Measurements from ENCODE around the gene UCP3.
A peak's percentile ranks its signal among the peaks of the same experiment; 100 is the strongest.
"Not testable (repeated sequence)": the region's sequence is repeated elsewhere in the genome, so short reads cannot be mapped to it uniquely, and the experiment has no call there.

Gene UCP3

DNA sequence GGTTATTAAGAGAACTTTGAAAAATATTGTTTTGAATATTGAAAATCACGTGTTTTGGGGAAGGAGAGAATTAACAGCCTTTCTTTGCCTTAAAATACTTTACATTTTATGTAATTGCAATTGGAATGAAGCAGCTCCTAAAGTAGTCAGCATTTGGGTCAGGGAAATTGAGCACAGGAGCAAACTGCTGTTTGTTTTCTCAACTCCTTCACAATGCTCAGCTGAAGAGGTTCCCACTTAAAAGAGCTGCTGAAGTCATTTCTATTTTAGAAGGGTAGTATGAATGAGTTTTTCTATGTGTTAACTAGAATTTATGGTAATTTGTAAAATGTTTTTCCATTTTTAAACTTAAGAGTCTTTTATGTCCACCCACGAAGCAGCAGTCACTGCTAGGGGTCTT lies 18.2 kb downstream of the UCP3 start:
- Histone ChIP-seq H2AK5ac (ENCODE audit: low read length) (no peak overlapping the region), H4K91ac (ENCODE audit: low read depth, low read length) (no peak overlapping the region), H2BK5ac (ENCODE audit: low read depth, low read length, poor library complexity) (no peak overlapping the region), H3K14ac (ENCODE audit: low read length) (no peak overlapping the region), H3K18ac (ENCODE audit: low read length) (no peak overlapping the region), H3K4ac (ENCODE audit: low read depth, low read length) (no peak overlapping the region), H2BK12ac (ENCODE audit: low read length) (no peak overlapping the region), H3K4me2 (ENCODE audit: low read length) (no peak overlapping the region), H3K27ac (ENCODE audit: low read depth, low read length) (no peak overlapping the region), H3K9me3 (ENCODE audit: insufficient read depth, low read depth, low read length) (no peaks in the 10 kb centered on the region), H3K36me3 (ENCODE audit: control insufficient read depth in 1 of 2, insufficient read depth in 2 of 2, low read length in 2 of 2) (no peaks in the 10 kb centered on the region), H3K79me1 (ENCODE audit: low read length) (no peaks in the 10 kb centered on the region), H3K4me1 (ENCODE audit: control insufficient read depth in 1 of 2, insufficient read depth in 2 of 2, low read length in 2 of 2) (no peaks in the 10 kb centered on the region), H3K23ac (ENCODE audit: low read length) (no peak overlapping the region), H3K4me3 (ENCODE audit: low read depth, low read length) (no peak overlapping the region), H3K9ac (ENCODE audit: low read length) (no peak overlapping the region), H4K8ac (ENCODE audit: low read depth, low read length) (no peak overlapping the region), H2AFZ (ENCODE audit: insufficient read depth, low read length, poor library complexity) (no peak overlapping the region), H4K12ac (ENCODE audit: low read depth, low read length) (no peak overlapping the region), H3K79me2 (ENCODE audit: control insufficient read depth, insufficient read depth, low read length, poor library complexity) (no peaks in the 10 kb centered on the region), H3K27me3 (ENCODE audit: insufficient read depth, low read length) (no peaks in the 10 kb centered on the region), H2BK120ac (ENCODE audit: insufficient read depth, low read length, poor library complexity) (no peak overlapping the region)
- no CpG with 5 or more reads among the region's 2 CpGs for WGBS (ENCODE audit: extremely low coverage, insufficient coverage, insufficient read length)
- DNase-seq: no peak

DNA sequence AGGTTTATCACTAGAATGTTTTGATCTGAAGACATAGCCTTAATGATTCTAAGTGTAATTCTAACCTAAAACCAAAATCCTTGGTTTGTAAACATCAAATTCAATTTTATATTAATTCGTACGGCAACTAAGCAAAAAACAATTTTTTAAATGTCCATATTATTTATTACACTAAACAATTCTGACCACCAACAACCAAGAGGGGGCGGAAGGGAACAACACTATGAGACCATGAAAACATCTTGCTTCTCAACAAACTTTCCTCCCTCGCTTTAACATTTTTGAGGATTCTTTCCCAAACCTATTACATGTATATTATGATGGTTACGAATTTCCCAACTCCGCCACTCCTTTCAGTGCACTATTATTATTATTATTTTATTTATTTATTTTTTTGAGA lies 19.7 kb downstream of the UCP3 start:
- no peaks in the 10 kb centered on the region for H3K9me3 ChIP-seq (ENCODE audit: insufficient read depth, low read depth, low read length)
- H3K36me3 ChIP-seq (ENCODE audit: control insufficient read depth in 1 of 2, insufficient read depth in 2 of 2, low read length in 2 of 2): no peaks in the 10 kb centered on the region
- no peak overlapping the region for H3K14ac ChIP-seq (ENCODE audit: low read length)
- H3K79me2 ChIP-seq (ENCODE audit: control insufficient read depth, insufficient read depth, low read length, poor library complexity): no peaks in the 10 kb centered on the region
- H4K8ac ChIP-seq (ENCODE audit: low read depth, low read length): no peak overlapping the region
- no peak overlapping the region for H2BK12ac ChIP-seq (ENCODE audit: low read length)
- H3K18ac ChIP-seq (ENCODE audit: low read length): no peak overlapping the region
- WGBS (ENCODE audit: extremely low coverage, insufficient coverage, insufficient read length): no CpG with 5 or more reads among the region's 6 CpGs
- DNase-seq: peak in 1 of 2 donors; percentile 23
- no peak overlapping the region for H3K4ac ChIP-seq (ENCODE audit: low read depth, low read length)
- H3K27me3 ChIP-seq (ENCODE audit: insufficient read depth, low read length): no peaks in the 10 kb centered on the region
- no peak overlapping the region for H3K27ac ChIP-seq (ENCODE audit: low read depth, low read length)
- no peak overlapping the region for H3K4me2 ChIP-seq (ENCODE audit: low read length)
- no peak overlapping the region for H4K12ac ChIP-seq (ENCODE audit: low read depth, low read length)
- H3K79me1 ChIP-seq (ENCODE audit: low read length): no peaks in the 10 kb centered on the region
- no peak overlapping the region for H2BK120ac ChIP-seq (ENCODE audit: insufficient read depth, low read length, poor library complexity)
- H2AK5ac ChIP-seq (ENCODE audit: low read length): no peak overlapping the region
- H3K4me1 ChIP-seq (ENCODE audit: control insufficient read depth in 1 of 2, insufficient read depth in 2 of 2, low read length in 2 of 2): no peaks in the 10 kb centered on the region
- no peak overlapping the region for H2BK5ac ChIP-seq (ENCODE audit: low read depth, low read length, poor library complexity)
- no peak overlapping the region for H3K4me3 ChIP-seq (ENCODE audit: low read depth, low read length)
- no peak overlapping the region for H2AFZ ChIP-seq (ENCODE audit: insufficient read depth, low read length, poor library complexity)
- H3K9ac ChIP-seq (ENCODE audit: low read length): no peak overlapping the region
- no peak overlapping the region for H4K91ac ChIP-seq (ENCODE audit: low read depth, low read length)
- H3K23ac ChIP-seq (ENCODE audit: low read length): no peak overlapping the region

DNA sequence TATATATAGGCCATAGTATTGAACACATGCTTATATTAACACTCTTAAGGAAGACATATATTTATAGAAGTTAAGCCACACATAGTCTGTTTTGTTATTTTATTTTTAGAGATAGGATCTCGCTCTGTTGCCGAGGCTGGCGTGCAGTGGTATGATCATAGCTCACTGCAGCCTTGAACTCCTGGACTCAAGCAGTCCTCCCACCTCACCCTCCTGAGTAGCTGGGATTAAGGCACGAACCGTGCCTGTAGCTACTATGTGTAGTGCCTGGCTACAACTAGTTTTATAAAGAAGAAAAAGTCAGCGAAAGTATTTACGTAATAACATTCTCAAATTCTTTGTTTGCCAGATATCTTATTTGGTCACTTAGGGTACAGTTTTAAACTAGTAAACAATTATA lies 20.7 kb downstream of the UCP3 start:
- no peak overlapping the region for H3K9ac ChIP-seq (ENCODE audit: low read length)
- no peak overlapping the region for H2BK5ac ChIP-seq (ENCODE audit: low read depth, low read length, poor library complexity)
- no peak overlapping the region for H3K23ac ChIP-seq (ENCODE audit: low read length)
- H3K4me1 ChIP-seq (ENCODE audit: control insufficient read depth in 1 of 2, insufficient read depth in 2 of 2, low read length in 2 of 2): peaks cover 4 to 5% of the 10 kb centered on the region in 2 experiments
- H3K4me3 ChIP-seq (ENCODE audit: low read depth, low read length): no peak overlapping the region
- no peak for DNase-seq
- no peaks in the 10 kb centered on the region for H3K27me3 ChIP-seq (ENCODE audit: insufficient read depth, low read length)
- no peak overlapping the region for H2BK12ac ChIP-seq (ENCODE audit: low read length)
- no peak overlapping the region for H3K14ac ChIP-seq (ENCODE audit: low read length)
- no peak overlapping the region for H2AFZ ChIP-seq (ENCODE audit: insufficient read depth, low read length, poor library complexity)
- H3K9me3 ChIP-seq (ENCODE audit: insufficient read depth, low read depth, low read length): no peaks in the 10 kb centered on the region
- H3K4ac ChIP-seq (ENCODE audit: low read depth, low read length): no peak overlapping the region
- no peaks in the 10 kb centered on the region for H3K79me2 ChIP-seq (ENCODE audit: control insufficient read depth, insufficient read depth, low read length, poor library complexity)
- no CpG with 5 or more reads among the region's 7 CpGs for WGBS (ENCODE audit: extremely low coverage, insufficient coverage, insufficient read length)
- H4K12ac ChIP-seq (ENCODE audit: low read depth, low read length): no peak overlapping the region
- no peak overlapping the region for H2AK5ac ChIP-seq (ENCODE audit: low read length)
- H2BK120ac ChIP-seq (ENCODE audit: insufficient read depth, low read length, poor library complexity): no peak overlapping the region
- no peak overlapping the region for H3K4me2 ChIP-seq (ENCODE audit: low read length)
- no peak overlapping the region for H4K8ac ChIP-seq (ENCODE audit: low read depth, low read length)
- H3K36me3 ChIP-seq (ENCODE audit: control insufficient read depth in 1 of 2, insufficient read depth in 2 of 2, low read length in 2 of 2): no peaks in the 10 kb centered on the region
- H3K79me1 ChIP-seq (ENCODE audit: low read length): no peaks in the 10 kb centered on the region
- no peak overlapping the region for H3K27ac ChIP-seq (ENCODE audit: low read depth, low read length)
- H3K18ac ChIP-seq (ENCODE audit: low read length): no peak overlapping the region
- no peak overlapping the region for H4K91ac ChIP-seq (ENCODE audit: low read depth, low read length)

DNA sequence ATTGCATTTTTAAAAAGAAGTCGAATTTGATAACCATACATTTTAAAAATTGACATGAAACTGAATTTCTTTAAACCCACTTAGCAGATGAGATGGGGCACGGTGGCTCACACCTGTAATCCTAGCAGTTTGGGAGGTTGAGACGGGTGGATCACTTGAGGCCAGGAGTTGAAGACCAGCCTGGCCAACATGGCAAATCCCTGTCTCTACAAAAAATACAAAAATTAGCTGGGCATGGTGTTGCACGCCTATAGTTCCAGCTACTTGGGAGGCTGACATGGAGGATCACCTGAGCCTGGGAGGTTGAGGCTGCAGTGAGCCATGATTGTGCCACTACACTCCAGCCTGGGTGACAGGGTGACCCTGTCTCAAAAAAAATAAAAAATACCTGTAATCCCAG lies 23.2 kb downstream of the UCP3 start:
- H2BK12ac ChIP-seq (ENCODE audit: low read length); H4K91ac ChIP-seq (ENCODE audit: low read depth, low read length); H3K4ac ChIP-seq (ENCODE audit: low read depth, low read length); H3K27me3 ChIP-seq (ENCODE audit: insufficient read depth, low read length); H3K9ac ChIP-seq (ENCODE audit: low read length); H3K4me3 ChIP-seq (ENCODE audit: low read depth, low read length); H3K79me1 ChIP-seq (ENCODE audit: low read length); H2AK5ac ChIP-seq (ENCODE audit: low read length); H4K8ac ChIP-seq (ENCODE audit: low read depth, low read length); H3K14ac ChIP-seq (ENCODE audit: low read length); H3K18ac ChIP-seq (ENCODE audit: low read length); H3K9me3 ChIP-seq (ENCODE audit: insufficient read depth, low read depth, low read length); H4K12ac ChIP-seq (ENCODE audit: low read depth, low read length); H2AFZ ChIP-seq (ENCODE audit: insufficient read depth, low read length, poor library complexity); H3K4me2 ChIP-seq (ENCODE audit: low read length); H3K27ac ChIP-seq (ENCODE audit: low read depth, low read length); H3K23ac ChIP-seq (ENCODE audit: low read length); H3K36me3 ChIP-seq (ENCODE audit: control insufficient read depth in 1 of 2, insufficient read depth in 2 of 2, low read length in 2 of 2); DNase-seq; H2BK120ac ChIP-seq (ENCODE audit: insufficient read depth, low read length, poor library complexity); H3K79me2 ChIP-seq (ENCODE audit: control insufficient read depth, insufficient read depth, low read length, poor library complexity); H2BK5ac ChIP-seq (ENCODE audit: low read depth, low read length, poor library complexity): not testable (repeated sequence)
- WGBS (ENCODE audit: extremely low coverage, insufficient coverage, insufficient read length): no CpG with 5 or more reads among the region's 4 CpGs
- peaks cover 5 to 10% of the 10 kb centered on the region in 2 experiments for H3K4me1 ChIP-seq (ENCODE audit: control insufficient read depth in 1 of 2, insufficient read depth in 2 of 2, low read length in 2 of 2)

All from trophoblast cell (in vitro differentiated cells and primary cell).